Heart right ventricle (tissue), 16 donors: ENCODE results near the gene UNC5C. TPM values are rescaled to one million over a fixed set of nuclear protein-coding genes. Genes with fewer than 3 reads are reported as not detected.

Experiments
- ATAC-seq, 8 donors: fragments of 200-7000 bp; cut with Tn5 transposase; one replicate each; pipeline ENCODE4 v1.9.1; 2020; ENCODE audit warnings: mild to moderate bottlenecking in 8 of 8, moderate library complexity in 8 of 8, moderate number of reproducible peaks in 1 of 8
- DNase-seq, 2 donors: peaks; one replicate each; pipeline ENCODE4 v3.0.0-alpha.2; 2020
- H3K27ac ChIP-seq, 10 donors: fragments of 200-600 bp; sonication (generic) in 2 of 10; one replicate each; pipeline versions ENCODE4 v1.5.0 to v1.8.0; 2020 to 2022; ENCODE audit warnings: mild to moderate bottlenecking in 3 of 10
- H3K27me3 ChIP-seq, 7 donors: fragments of 200-600 bp; one replicate each; pipeline ENCODE4 v1.8.0; 2021 to 2022; ENCODE audit warnings: mild to moderate bottlenecking in 2 of 7
- H3K36me3 ChIP-seq, 9 donors: fragments of 200-600 bp; sonication (generic) in 1 of 9; one replicate each; pipeline versions ENCODE4 v1.5.0 to v1.8.0; 2020 to 2022; ENCODE audit warnings: mild to moderate bottlenecking in 2 of 9
- H3K4me1 ChIP-seq, 9 donors: fragments of 200-600 bp; sonication (generic) in 1 of 9; one replicate each; pipeline versions ENCODE4 v1.5.0 to v1.8.0; 2020 to 2022; ENCODE audit warnings: mild to moderate bottlenecking in 4 of 9
- H3K4me3 ChIP-seq, 10 donors: fragments of 200-600 bp; sonication (generic) in 2 of 10; one replicate each; pipeline versions ENCODE4 v1.5.0 to v1.8.0; 2020 to 2022; ENCODE audit warnings: mild to moderate bottlenecking in 7 of 10, moderate library complexity in 2 of 10
- H3K9me3 ChIP-seq, 11 donors: fragments of 200-600 bp in 10 of 11; sonication (generic) in 2 of 11; one replicate each; pipeline versions ENCODE4 v1.5.0 to v1.8.0; 2013 to 2022; ENCODE audit warnings: mild to moderate bottlenecking in 2 of 11, control low read depth in 1 of 11, moderate library complexity in 1 of 11
- WGBS, 2 donors: extraction: QIAGEN DNeasy Blood & Tissue Kit; methylation state at CpG; one replicate each; pipeline ENCODE4 v1.1.7; 2013; ENCODE audit warnings: inconsistent platforms in 1 of 2; 5-methylcytosine and 5-hydroxymethylcytosine counted together
- intact Hi-C, 10 donors: fragments of 100-400 bp; cut with DNase I; formaldehyde crosslinking; loops; one replicate each; pipeline versions ENCODE4 v1.11.1 to v1.14.2; 2022
- polyA plus RNA-seq, 2 donors: library from polyadenylated mRNA; stranded (reverse); fragments of 200-250 nt; gene quantifications; one replicate each; pipeline ENCODE4 v1.2.3, GENCODE V29; 2013
- total RNA-seq, 10 donors: library from RNA; stranded (reverse); fragmentation: NEBNext Ultra II Directional in 3 of 10; extraction: Animal tissue kit (Norgen Biotek cat#: 25700) in 3 of 10; gene quantifications; one replicate each; pipeline versions ENCODE4 v1.2.1 to v1.2.4, GENCODE V29; 2021 to 2023
- TF ChIP-seq, protein P1 (sequence below), 9 donors: fragments of 200-600 bp; sonication (generic) in 2 of 9; IDR thresholded peaks; one replicate each; pipeline versions ENCODE4 v1.5.0 to v1.8.0; 2021 to 2022; ENCODE audit warnings: antibody characterized with exemption in 9 of 9, mild to moderate bottlenecking in 5 of 9, moderate library complexity in 1 of 9
- donor health status: Arrhythmogenic right ventricular cardiomyopathy.
- donor health status: ischemic (EF 13 %, LVEDD 7.1; RV severe dilation, severe dysfunction).
- donor health status: healthy with polysubstance abuse.
- donor health status: DM: no; HTN: yes; CAD: no.
- donor health status: DM: no; HTN: no; CAD: no.
- donor health status: ischemic (EF 25% LVEDD 6.9; RV normal size, moderate dysfunction).
- donor health status: ischemic (EF 25% LVEDD 5.7; RV mildly dilated, moderate dysfunction).
- donor health status: healthy.
- donor health status: DM: yes; HTN: yes; CAD: no.
- donor health status: Ischemic cardiomyopathy.
- donor health status: ischemic (EF 35%, LVEDD 5.7; RV mildly dilated, moderate dysfunction).
- donor health status: nonischemic (EF 11% LVEDD 7.7; RV severe dilation, severe dysfunction).
- donor health status: DM: yes; HTN: yes; CAD: no.
- donor health status: PGD.
- donor health status: ischemic (EF 29% LVEDD 5.4; RV normal size, mild dysfunction).
- donor health status: nonischemic (EF 23%, LVEDD 6.1; RV moderate dilation, normal function).

The UNC5C gene
- total and polyA plus RNA-seq, 12 donors = 0.44 to 3.2 (median 1.5) TPM

DNA sequence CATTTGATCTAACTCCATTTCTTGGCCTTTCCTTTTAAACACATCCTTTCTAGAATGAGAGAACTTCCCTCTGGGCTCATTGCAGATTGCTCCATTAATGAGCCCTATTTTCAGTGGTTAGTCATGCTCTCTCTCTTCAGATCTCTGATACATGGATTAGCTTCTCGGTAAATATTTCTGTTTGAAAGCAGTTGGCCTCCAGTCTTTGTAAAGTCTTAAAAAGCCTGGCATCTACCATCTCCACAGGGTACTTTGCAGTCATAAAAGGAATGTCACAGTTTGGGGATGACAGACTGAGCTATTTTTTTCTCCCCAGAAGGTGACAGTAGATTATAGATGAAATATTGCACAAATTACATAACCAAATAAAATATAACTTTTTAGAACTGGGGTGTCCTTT lies 72.7 kb downstream of the UNC5C start:
- Histone ChIP-seq H3K4me3 (no peak overlapping the region), H3K9me3 (peaks cover 0 to 2% (median 0%) of the 10 kb centered on the region in 11 donors), H3K36me3 (no peaks in the 10 kb centered on the region), H3K27me3 (no peaks in the 10 kb centered on the region), H3K4me1 (no peaks in the 10 kb centered on the region), H3K27ac (no peak overlapping the region)
- DNase-seq (no peak), ATAC-seq (no peak)
- intact Hi-C loops = no loop called here
- 73 to 79% methylated on average over 1 of the region's 1 CpG for WGBS, 2 donors
- TF ChIP-seq, protein P1, sequence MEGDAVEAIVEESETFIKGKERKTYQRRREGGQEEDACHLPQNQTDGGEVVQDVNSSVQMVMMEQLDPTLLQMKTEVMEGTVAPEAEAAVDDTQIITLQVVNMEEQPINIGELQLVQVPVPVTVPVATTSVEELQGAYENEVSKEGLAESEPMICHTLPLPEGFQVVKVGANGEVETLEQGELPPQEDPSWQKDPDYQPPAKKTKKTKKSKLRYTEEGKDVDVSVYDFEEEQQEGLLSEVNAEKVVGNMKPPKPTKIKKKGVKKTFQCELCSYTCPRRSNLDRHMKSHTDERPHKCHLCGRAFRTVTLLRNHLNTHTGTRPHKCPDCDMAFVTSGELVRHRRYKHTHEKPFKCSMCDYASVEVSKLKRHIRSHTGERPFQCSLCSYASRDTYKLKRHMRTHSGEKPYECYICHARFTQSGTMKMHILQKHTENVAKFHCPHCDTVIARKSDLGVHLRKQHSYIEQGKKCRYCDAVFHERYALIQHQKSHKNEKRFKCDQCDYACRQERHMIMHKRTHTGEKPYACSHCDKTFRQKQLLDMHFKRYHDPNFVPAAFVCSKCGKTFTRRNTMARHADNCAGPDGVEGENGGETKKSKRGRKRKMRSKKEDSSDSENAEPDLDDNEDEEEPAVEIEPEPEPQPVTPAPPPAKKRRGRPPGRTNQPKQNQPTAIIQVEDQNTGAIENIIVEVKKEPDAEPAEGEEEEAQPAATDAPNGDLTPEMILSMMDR (IDR thresholded peaks at IDR 0.05) = no peak

DNA sequence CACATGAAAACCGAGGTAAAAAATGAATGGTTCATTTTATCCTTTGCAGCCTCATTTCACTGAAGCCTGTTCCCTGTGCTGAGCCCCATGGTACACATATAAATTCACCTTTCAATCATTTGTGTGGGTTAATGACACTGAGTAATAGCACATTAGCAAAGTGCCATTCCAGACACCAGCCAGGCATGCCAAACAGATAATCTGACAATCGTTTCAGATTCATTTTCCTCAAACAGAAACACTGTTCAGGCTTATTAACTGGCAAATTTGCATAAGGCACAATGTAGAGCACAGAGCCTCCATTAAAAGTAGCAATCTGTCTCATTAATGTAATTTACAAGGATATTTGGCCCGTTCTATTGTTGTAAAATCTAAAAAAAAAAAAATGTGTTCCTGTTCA lies 76.2 kb downstream of the UNC5C start:
- Histone ChIP-seq H3K4me3 (no peak overlapping the region), H3K36me3 (no peaks in the 10 kb centered on the region), H3K27me3 (no peaks in the 10 kb centered on the region), H3K9me3 (no peaks in the 10 kb centered on the region), H3K27ac (no peak overlapping the region), H3K4me1 (no peaks in the 10 kb centered on the region)
- DNase-seq (no peak), ATAC-seq (no peak)
- TF ChIP-seq, protein P1 (IDR thresholded peaks at IDR 0.05) = no peak
- 53 to 55% methylated on average over 3 of the region's 3 CpGs for WGBS, 2 donors
- intact Hi-C loops = no loop called here

DNA sequence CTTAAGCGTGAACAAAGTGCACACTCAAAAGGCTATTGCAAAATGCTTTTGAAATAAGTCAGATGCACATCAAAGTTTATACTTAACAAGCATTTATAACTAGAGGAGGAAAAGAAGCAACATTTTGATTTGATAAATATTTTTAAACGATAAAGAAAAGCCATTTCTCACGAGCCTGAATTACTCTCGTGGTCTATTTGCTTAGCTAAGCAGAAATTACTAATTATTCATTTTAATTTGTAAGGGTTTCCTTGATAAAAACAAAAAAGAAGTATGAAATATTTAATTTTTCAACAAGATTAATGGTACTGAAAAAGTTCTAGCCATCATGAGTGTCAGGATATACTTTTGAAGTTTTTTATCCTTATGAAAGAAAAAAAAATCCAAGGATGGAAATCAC lies 78.2 kb downstream of the UNC5C start:
- H3K4me3 ChIP-seq = no peak overlapping the region
- no peaks in the 10 kb centered on the region for H3K9me3 ChIP-seq
- H3K4me1 ChIP-seq = no peaks in the 10 kb centered on the region
- 90 to 92% methylated on average over 4 of the region's 4 CpGs for WGBS, 2 donors
- DNase-seq (no peak), ATAC-seq (no peak)
- TF ChIP-seq, protein P1 (IDR thresholded peaks at IDR 0.05) = no peak
- H3K27ac ChIP-seq = no peak overlapping the region
- no peaks in the 10 kb centered on the region for H3K36me3 ChIP-seq
- no peaks in the 10 kb centered on the region for H3K27me3 ChIP-seq
- intact Hi-C loops = no loop called here

DNA sequence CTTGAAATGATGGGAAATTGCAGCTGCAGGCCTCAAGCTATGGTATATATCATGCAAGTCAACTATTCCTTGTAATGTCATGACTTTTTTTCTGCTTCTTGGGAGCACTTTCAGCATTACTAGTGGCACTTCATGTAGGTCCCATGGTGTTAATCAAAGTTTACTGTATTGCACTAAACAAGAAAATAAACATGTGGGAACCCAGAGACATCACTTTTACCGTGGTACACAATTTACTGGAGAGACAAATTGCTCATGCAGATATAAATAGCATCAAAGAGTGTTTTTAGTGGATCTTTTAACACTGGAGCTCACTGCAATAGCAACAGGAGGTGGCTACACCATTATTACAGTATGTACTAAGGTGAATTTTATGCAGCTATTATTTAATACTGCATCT lies 79.2 kb downstream of the UNC5C start:
- H3K36me3 ChIP-seq = no peaks in the 10 kb centered on the region
- H3K27ac ChIP-seq = no peak overlapping the region
- DNase-seq (no peak), ATAC-seq (no peak)
- no peak overlapping the region for H3K4me3 ChIP-seq
- H3K9me3 ChIP-seq = no peaks in the 10 kb centered on the region
- H3K27me3 ChIP-seq = no peaks in the 10 kb centered on the region
- TF ChIP-seq, protein P1 (IDR thresholded peaks at IDR 0.05) = no peak
- intact Hi-C loops = no loop called here
- no peaks in the 10 kb centered on the region for H3K4me1 ChIP-seq
- WGBS, 2 donors = 31 to 43% methylated on average over 1 of the region's 1 CpG

DNA sequence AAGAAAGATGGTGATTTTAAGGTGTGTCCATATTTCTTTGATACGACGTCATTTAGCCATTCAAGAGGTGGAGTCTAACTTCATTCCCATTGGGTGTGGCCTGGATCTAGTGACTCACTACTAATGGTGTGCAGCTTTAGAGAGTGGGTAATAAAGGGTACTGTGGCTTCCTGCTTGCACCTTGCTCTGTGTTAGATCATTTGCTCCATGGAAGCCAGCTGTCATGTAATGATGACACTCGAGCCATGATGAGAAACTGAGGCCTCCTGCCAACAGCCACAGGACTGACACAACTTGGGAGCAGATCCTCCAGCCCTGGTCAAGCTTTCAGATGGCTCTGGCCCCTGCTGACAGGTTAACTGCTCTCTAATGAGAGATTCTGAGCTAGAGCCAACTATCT lies 82.0 kb downstream of the UNC5C start:
- TF ChIP-seq, protein P1 (IDR thresholded peaks at IDR 0.05) = no peak
- H3K9me3 ChIP-seq = no peaks in the 10 kb centered on the region
- ATAC-seq = no peak
- no peaks in the 10 kb centered on the region for H3K27me3 ChIP-seq
- H3K4me3 ChIP-seq = no peak overlapping the region
- 85 to 86% methylated on average over 3 of the region's 3 CpGs for WGBS, 2 donors
- no peak overlapping the region for H3K27ac ChIP-seq
- no peaks in the 10 kb centered on the region for H3K36me3 ChIP-seq
- DNase-seq = no peak
- no peaks in the 10 kb centered on the region for H3K4me1 ChIP-seq
- intact Hi-C loops = no loop called here
